NCI-H1436 (cell line): ENCODE results near the gene WNT7B.

Source experiments
- DNase-seq: peaks from one replicate; lab custom pipeline; 2025; lab: John Stamatoyannopoulos, UW

The WNT7B gene

DNA sequence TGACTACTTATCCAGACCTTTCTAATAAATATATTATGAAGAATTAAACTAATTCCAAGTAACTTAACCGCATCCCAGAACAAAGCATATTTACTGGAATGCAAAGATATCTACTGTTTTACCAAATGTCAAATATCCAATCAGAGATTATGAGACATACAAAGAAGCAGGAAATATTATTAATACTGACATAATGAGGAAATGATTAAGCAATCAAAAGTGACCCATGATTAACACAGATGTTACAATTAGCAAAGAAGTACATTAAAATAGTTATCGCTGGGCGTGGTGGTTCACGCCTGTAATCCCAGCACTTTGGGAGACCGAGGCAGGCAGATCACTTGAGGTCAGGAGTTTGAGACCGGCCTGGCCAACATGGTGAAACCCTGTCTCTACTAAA, 105.2 kb downstream of the WNT7B start:
- no peak for DNase-seq
